Measurements from ENCODE around the gene KBTBD4.
"Not testable (repeated sequence)": the region's sequence is repeated elsewhere in the genome, so short reads cannot be mapped to it uniquely, and the experiment has no call there.

KBTBD4 gene

GRCh38 chr11:47534704-47535251 lies 44.0 kb downstream of the KBTBD4 start:
- no peak for TF ChIP-seq CTCF (IDR thresholded peaks at IDR 0.05; ENCODE audit: borderline replicate concordance, insufficient read depth, low read depth, low read length)
- H3K4me3 ChIP-seq (ENCODE audit: low read depth, low read length): no peak overlapping the region

- TF ChIP-seq CTCF (IDR thresholded peaks at IDR 0.05; ENCODE audit: borderline replicate concordance, insufficient read depth, low read depth, low read length): no peak
- no peak overlapping the region for H3K4me3 ChIP-seq (ENCODE audit: low read depth, low read length)
Measured at GRCh38 chr11:47533690-47534151, 45.0 kb downstream of the KBTBD4 start.

GRCh38 chr11:47532597-47533213 lies 46.1 kb downstream of the KBTBD4 start:
- no peak for TF ChIP-seq CTCF (IDR thresholded peaks at IDR 0.05; ENCODE audit: borderline replicate concordance, insufficient read depth, low read depth, low read length)
- H3K4me3 ChIP-seq (ENCODE audit: low read depth, low read length): no peak overlapping the region

- no peak for TF ChIP-seq CTCF (IDR thresholded peaks at IDR 0.05; ENCODE audit: borderline replicate concordance, insufficient read depth, low read depth, low read length)
Measured at GRCh38 chr11:47531666-47532065, 47.1 kb downstream of the KBTBD4 start.

GRCh38 chr11:47530721-47531120 lies 48.0 kb downstream of the KBTBD4 start:
- H3K4me3 ChIP-seq (ENCODE audit: low read depth, low read length): not testable (repeated sequence)

More at GRCh38 chr11:47531666-47532065, 47.1 kb downstream of the KBTBD4 start:
- H3K4me3 ChIP-seq (ENCODE audit: low read depth, low read length): no peak overlapping the region

- no peak overlapping the region for H3K4me3 ChIP-seq (ENCODE audit: low read depth, low read length)
- TF ChIP-seq CTCF (IDR thresholded peaks at IDR 0.05; ENCODE audit: borderline replicate concordance, insufficient read depth, low read depth, low read length): no peak
Measured at GRCh38 chr11:47529951-47530350, 48.8 kb downstream of the KBTBD4 start.

- no peak overlapping the region for H3K4me3 ChIP-seq (ENCODE audit: low read depth, low read length)
- TF ChIP-seq CTCF (IDR thresholded peaks at IDR 0.05; ENCODE audit: borderline replicate concordance, insufficient read depth, low read depth, low read length): no peak
Measured at GRCh38 chr11:47527186-47527585, 51.6 kb downstream of the KBTBD4 start.

GRCh38 chr11:47526032-47526431 lies 52.7 kb downstream of the KBTBD4 start:
- H3K4me3 ChIP-seq (ENCODE audit: low read depth, low read length): not testable (repeated sequence)
